Stimulated activated CD8-positive, alpha-beta memory T cell treated with anti-CD3 and anti-CD28 coated beads, Interleukin-4, amount 100 ng/mL, for 4 hours (primary cell): ENCODE results near the gene RAD51B.

ENCODE experiments used
- DNase-seq, 2 donors: peaks; one replicate each; pipeline ENCODE4 v3.0.0-alpha.2; 2020; ENCODE audit warnings: low read depth in 2 of 2, low spot score in 1 of 2

Gene RAD51B

DNA sequence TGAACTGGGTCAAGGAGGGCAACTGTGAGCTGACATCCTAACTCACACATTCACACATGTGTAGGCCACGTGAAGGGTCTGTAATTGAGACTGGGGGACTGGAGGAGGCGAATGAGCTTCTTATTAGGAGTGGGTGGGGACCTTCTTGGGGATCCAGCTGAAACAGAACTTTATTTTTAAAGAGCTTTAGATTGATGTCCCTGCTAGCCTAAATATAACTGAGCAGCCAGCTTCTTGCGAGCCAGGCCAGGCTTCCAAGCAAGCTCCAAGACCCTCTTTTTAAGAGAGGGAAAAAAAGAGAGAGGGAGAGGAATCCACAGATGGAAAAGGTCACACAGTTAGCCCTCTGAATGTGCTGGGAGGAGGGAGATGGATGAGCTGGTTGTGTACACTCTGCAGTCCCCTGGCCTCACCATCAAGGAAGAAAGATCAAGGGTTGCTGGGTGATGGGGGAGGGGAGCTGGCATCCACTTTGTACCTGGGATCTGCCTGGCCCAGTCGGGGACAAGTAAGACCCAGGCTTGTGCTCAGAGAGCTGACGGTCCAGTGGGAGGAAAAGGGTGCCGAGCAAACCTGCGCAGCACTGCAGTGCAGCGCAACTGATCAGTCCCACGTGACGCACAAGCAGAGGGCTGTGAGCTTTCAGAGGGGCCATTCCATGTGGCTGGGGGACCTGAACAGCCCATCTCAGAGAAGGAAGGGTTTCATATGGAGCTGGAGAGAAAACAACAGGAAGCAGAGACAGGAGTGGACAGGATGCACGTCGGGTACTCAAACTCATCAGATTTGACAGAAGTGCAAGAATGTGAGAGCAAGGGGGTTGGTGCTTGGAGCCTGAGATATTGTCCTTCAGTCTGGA lies 818.8 kb downstream of the RAD51B start:
- DNase-seq = no peak

DNA sequence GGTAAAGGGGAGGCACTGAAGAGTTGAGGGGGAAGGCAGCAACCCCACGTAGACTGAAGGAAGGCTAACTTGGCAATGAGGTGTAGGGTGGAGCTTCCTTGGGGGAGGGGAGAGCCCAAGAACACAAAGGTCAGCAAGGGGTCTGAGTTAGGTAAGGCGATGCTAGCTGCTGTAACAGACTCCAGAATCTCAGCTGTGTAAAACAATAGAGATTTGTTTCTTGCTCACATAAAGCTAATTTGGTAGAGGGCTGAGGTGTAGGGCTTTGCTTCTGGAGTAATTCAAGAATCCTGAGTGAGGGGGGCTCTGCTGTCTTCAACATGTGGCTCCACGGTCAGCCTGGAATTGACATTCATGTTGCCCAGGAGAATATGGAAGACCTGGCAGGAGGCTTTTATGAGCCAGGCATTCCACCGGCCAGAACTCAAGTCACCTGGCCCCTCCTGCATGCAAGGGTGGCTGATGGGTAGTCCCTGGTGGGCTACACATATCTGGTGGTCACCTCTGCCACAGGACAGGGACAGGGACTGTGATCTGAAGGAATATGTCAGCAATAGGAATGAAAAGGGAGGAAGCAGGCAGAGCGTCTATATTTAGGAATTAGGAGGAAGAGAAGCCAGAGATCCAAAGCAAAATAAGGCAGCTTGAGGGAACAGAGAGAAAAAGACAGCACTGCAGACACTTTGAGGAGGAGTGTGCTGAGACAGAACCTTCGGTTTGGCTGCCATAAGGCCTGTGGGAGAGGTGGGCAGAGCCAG lies 819.6 kb downstream of the RAD51B start:
- no peak for DNase-seq

DNA sequence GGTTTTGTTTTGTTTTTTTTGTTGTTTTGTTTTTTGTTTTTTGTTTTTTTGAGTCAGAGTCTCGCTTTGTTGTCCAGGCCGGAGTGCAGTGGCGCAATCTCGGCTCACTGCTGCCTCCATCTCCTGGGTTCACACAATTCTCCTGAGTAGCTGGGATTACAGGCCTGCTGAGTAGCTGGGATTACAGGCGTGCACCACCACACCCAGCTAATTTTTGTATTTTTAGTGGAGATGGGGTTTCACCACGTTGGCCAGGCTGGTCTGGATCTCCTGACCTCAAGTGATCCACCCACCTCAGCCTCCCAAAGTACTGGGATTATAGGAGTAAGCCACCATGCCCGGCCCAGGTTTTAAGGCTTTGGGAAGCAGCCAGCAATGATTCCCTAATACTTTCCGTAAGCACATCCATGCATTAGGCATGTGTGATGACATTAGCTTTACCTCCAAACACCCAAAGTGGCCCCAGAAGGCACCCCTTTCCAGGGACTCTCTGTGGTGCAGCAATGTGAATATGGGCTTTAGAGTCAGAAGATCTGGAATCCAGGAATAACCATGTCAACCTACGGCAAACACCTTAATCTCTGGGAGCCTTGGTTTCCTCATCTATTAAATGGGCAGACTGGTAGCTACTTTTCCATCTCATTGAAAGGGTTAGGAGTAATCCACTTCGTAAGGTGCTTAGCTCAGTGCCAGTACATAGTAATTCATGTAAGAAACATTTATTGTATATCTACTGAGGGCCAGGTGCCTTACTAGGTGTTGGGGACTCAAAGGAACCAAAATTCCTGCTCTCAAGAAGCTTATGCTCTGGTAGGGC lies 820.4 kb downstream of the RAD51B start:
- DNase-seq = no peak

DNA sequence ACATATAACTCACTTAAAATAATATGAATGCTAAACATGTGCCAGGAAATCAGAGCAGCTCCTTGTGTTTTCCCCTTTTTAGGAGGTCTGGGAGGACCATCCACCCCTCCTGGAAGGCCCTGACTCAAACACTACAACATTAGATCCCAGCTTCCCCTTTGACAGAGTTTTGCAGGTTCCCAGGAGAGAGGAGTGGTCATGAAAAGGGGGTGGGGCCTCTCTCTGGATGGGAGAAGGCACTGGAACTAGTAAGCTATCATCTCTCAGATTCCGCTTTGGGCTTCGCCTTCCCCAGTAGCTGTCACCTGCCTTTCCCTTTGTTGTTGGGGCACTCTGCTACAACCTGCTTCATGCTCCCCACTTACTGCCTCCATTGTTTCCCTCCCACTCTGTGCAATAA lies 824.1 kb downstream of the RAD51B start:
- DNase-seq = no peak

DNA sequence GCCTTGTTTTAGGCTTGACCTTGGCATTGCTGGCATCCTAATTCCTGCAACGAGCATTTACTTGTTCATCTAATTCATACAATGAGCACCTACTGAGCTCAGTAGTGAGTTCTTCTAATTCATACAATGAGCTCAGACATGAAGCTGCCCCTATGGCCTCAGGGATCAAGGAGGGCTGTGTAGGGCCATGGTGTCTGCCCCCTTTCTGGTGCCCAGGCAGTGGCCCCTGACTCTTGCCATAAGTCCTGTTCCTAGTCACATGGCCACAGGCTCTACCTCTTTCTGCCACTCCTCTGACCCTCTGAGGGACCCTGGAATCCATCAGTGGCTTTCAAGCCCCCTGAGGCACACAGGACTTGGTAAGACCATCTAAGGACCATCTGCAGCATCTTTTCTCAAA lies 824.5 kb downstream of the RAD51B start:
- DNase-seq = no peak

DNA sequence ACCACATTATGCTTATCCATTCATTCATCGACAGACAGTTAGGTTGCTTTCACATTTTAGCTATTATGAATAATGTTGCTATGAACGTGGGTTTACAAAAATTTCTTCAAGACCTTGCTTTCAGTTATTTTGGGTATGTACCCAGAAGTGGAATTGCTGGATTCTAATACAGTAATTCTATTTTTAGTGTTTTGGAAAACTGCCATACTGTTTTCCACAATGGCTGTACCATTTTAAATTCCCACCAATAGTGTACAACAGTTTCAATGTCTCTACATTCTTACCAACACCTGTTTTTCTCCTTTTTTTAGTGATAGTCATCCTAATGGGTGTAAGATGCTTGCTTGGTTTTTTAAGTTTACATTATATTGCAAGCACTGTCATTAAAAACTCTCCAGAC lies 825.8 kb downstream of the RAD51B start:
- no peak for DNase-seq

DNA sequence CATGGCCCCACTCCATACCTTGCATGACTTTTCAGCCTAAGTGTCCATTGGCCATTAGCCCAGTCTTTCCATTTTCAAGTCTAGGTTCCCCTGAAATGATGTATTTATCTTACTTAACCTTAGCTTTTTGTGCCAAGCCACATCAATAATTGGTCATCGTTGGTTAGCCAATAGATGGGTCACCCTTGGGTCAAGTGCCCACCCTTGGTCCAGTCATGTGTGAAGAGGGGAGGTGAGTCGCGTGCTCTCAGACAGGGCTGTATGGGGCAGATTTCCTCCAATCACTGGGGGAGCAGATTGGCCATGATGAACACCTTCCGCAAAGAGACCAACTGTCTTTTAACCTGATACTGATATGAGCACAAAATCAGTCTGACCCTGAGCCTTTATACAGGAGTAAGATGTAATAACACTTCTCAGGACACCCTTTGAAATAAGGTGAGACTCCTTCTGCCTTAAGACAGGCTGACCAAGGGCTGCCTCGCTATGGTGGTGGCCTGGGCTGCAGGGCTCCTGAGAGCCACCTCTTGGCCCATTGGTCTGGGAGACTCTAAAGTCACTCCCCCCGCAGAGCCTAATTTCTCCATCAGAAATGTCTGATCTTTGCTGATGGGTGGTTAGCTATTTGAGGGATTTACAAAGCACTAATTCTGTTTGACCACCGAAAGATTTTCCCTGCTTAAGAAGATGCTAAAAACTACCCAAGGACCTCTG lies 830.1 kb downstream of the RAD51B start:
- no peak for DNase-seq

DNA sequence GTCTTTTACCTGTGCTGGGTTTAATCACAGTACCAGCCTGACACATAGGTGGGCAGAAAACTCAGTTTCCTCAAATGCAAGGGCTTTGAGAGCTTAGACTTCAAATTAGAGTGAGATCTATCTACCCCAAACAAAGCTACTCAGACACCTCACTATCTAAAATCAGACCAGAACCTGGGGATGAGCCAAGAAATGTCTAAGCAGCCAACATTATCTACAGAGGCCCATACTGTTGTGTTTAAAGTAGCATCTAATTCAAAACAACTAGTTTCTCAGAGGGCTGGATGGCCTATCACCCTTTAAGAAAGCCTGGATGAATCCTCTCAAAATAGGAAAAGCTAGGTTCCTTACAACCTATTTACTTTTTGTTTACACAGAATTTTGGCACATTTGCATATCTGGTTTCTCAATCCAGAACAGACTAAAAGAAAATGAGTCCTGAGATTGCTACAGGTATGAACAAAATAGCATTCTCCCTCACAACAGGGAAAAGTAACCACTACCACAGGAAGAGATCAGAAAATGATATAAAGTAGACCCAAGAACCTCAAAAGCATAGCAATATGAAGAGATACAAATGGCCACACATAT lies 830.9 kb downstream of the RAD51B start:
- DNase-seq = no peak

DNA sequence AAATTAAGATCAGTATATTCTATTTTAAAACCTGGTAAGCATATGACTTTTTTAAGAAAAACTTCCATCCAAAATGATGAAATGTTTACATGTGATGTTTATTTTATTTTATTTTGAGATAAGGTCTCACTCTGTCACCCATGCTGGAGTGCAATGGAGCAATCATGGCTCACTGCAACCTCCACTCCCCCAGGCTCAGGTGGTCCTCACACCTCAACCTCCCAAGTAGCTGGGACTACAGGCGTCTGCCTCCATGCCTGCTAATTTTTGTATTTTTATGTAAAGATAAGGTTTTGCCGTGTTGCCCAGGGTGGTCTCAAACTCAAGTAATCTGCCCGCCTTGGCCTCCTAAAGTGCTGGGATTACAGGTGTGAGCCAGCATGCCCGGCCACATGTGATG lies 831.5 kb downstream of the RAD51B start:
- no peak for DNase-seq

DNA sequence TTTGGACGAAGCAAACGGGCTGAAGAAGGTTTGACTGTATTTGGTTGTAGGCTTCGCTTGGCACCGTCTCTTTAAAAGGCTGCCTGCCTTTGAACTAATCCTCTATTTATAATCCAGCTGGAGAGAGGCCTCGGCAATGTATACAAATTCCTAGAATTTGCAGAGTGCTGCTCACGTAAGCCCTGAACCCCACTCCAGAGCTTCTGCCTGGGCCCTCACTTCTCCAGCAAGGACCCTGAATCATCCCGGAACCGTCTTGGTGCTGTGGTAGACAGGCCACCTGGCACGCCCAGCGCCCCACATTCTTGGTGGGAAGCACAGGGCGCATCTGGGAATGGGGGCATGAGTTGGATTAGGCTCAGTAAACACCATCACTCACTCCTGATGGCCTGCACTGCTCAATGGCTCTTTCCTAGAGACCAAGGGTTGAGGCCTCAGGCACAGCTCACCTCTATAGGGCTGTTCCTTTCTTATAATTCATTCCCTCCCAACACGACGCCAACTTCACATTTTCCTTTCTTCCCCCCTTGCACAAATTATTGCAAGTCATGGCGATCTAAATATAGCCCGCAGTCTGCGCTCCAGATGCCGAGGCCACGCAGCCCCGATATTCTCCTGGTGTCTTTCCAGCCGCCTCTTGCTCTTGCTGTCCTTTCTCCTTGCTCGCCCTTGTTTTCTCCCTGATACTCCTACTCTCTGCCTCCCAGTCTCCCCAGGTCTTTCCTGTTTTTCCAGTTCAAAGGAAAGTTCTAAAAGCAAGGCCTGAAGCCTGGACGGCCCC lies 832.3 kb downstream of the RAD51B start:
- DNase-seq = no peak

DNA sequence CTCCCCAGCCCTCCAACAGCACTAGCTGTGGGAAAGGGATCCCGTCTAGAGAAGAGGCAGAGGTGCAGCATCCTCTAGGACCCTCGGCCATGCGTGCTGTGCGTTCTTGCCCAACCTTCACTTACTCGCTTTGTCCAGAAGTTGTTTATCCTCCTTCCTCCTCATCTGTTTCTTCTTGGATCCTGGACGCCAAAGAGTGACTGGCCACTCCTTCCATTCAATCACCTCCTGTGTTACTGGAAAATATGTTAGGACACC lies 832.8 kb downstream of the RAD51B start:
- DNase-seq = no peak

DNA sequence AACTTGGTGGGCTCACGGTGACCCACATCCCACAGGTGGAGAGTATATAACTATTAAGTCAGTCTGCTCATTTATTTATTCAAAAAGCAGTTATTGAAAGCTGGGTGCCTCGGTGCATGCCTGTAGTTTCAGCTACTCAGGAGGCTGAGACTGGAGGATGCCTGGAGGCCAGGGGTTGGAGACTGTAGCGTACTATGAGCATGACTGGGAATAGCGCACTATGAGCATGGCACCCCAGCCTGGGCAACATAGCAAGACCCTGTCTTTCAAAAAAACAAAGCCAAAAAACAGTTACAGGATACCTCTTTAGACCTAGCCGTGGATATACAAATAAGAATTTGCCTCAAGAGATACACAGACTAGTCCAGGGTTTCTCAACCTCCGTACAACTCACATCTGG lies 833.5 kb downstream of the RAD51B start:
- DNase-seq = no peak

DNA sequence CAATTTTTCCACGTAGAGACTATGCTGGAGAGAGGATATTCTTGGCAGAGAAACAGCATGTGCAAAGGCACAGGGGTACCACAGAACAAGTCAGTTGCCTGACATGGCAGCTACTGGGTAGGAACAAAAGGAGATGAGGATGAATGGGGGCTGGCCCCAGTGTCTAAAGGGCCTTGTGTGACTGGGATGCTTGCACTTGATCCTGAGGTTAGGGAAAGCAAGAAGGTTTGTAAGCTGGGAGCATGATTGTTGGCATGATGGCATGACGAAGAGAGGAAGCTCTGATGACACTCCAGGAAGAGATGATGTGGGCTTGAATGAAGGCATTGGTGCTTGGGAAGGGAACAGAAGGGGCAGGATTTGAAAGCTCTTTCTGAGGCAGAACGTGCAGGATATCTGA lies 834.2 kb downstream of the RAD51B start:
- DNase-seq = no peak

DNA sequence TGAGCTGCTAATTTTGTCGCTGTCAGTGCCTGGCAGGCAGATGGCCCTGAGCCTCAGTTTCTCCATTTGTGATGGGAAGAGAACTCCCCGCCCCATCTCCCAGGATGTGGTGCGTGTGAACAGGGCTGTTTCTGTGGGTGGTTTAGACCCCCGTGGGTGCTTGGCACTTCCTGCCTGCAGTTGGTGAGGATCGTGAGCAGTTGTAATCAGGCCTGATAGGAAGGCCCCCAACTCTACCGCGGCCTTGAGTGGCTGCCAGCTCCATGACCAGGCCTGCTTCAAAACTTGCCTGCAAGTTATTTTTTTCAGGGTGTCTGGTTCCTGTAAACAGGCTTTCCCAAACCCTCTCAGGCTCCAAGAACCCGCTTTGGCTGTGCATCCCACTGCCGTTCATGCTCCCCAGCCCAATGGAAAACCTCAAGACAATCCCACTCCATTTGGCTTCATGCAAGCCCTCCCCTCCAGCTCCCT lies 834.9 kb downstream of the RAD51B start:
- no peak for DNase-seq

DNA sequence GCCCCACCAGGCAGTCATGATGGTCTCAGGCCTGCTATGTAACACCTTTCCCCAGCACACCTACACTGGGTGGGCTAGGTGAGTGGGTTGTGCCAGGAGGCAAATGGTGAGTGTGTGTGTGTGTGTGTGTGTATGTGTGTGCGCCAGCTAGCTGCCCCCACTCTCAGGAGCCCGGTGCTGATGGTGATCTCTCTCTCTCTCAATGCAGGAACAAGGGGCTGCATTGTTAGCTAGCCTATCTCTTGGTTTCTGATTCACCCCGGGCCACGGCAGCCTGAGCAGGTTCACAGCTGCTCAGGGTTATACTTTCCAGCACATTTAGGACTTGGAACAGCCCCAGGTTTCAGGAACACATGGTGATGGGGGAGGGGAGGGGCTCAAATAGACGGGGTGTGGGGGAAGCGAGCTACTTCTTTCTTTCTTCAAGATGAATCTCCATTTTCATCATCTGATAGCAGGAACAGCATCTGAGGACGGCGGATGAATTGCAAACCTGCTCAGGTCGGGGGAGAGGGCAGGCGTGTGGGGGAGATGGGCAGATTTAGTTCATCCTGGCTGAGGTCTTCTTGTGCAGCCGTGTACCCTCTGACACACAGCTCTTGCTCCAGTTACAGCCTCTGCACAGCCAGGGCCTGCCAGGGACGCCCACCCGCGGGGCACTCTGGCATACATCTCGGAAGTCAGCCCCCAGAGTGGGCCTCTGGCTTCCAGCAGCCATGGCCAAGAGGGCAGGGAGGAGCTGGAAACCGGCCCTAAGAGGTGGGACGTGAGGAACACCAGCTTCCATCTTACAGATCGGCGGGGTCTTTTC lies 835.6 kb downstream of the RAD51B start:
- DNase-seq = no peak

DNA sequence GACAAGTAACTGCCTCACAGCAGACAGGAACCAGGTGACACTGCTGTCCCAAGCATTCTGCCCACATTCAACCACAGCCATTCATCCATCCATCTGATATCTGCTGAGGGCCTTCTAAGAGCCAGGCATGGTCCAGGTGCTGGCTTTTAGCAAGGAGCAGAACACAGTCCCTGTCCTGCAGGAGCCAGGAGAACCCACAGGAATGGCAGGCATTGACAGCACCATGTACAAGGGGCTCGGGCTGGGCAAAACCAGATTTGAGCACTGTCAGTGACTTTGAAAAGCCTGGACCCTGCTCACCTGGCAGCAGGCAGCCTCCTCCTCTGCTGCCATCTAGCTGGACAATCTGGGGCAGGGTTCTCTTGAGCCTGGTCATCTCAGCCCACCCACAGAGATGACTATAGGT lies 836.3 kb downstream of the RAD51B start:
- DNase-seq = no peak

DNA sequence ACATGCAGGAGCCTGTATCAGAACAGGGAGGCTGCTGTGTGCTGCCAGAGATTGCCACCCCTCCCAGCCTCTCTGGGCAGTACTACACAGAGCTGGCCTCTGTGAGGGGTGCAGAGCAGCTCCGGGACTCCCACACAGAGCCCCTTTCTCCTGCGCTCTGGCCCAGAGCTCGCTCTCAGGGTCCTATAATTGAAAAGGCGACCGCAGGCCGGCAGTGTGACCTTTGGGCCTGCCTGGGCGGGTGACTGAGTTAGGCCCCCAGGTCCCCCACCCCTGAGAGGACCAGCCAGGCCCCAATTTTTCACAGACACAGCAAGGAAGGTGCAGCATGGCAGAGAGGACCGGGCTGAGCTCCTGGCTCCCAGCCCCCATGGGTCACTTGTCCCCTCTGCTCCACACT lies 836.9 kb downstream of the RAD51B start:
- no peak for DNase-seq

DNA sequence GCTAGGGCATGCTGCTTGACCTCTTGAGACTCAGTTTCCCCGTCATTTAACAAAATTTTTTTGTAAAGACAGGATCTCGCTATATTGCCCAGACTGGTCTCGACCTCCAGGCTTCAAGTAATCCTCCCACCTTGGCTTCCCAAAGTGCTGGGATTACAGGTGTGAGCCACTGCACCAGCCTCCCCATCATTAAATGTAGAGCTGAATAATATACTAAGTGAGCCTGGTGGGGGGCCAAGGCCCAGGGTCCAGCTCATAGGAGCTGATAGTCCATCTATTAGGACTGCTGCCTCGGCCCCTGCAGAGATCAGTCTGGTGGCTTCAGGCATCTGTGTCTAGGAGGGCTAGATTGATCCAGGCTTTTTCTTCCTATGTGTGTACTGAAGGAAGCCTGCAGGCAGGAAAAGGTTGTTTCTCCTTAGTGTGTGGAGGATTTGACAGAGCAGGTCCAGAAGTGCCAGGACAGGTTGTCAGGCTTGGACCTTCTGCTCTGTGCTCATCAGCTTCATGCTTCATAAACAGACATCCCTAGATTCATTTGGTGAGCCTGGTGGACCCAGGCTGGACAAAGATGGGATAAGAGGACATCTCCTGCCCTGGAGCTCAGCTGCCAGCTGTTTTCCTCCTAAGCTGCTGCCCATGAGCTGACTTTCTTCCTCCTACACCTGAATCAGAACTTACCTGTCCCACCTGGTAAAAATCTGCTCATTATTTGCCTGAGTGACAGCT lies 837.9 kb downstream of the RAD51B start:
- DNase-seq = no peak
